HG02943 (cell line): Measurements from ENCODE around the gene ARHGDIB.

Experiments used
- ATAC-seq: cut with Tn5 transposase; IDR thresholded peaks from one replicate; pipeline ENCODE4 v1.9.1; 2021; ENCODE audit warnings: mild to moderate bottlenecking, low read depth, moderate library complexity; ENCODE audit not compliant: unreplicated experiment

Gene ARHGDIB

GRCh38 chr12:14934511-14934910 is 26.9 kb downstream of the ARHGDIB start:
- ATAC-seq: no peak

DNA sequence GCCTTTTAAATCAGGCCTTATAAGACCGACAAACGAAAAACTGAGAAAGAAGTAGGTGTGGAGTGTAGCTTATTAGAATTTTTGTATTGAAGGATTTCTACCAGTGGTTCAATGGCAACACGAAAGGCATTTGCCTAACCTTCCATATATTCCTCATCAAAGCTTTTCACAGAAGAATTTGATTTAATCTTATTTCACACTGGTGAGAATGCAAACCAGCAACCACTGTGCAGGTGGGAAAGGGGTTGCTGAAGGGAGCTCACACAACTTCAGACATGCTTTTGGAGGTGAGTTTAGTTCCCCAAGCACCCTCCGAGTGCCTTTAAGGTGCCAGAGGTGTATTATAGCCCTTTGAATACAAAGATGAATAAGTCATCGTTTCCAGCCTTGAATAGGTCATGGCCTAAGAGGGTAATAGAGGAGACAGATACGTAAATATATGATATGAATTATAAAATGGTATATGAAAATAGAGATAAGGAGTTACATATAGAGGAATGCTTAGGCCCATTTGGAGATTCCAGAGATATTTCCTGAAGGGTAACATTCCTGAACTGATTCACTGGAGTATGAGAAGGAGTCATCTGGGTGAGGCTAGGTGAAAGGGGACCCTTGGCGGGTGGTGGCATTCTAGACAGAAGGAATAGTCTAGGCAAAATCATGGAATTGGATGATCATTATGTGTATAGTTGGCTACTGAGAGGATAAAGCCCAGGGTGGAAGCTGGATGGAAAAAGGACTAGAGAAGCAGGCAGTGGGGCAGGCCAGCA is 29.4 kb downstream of the ARHGDIB start:
- no peak for ATAC-seq

DNA sequence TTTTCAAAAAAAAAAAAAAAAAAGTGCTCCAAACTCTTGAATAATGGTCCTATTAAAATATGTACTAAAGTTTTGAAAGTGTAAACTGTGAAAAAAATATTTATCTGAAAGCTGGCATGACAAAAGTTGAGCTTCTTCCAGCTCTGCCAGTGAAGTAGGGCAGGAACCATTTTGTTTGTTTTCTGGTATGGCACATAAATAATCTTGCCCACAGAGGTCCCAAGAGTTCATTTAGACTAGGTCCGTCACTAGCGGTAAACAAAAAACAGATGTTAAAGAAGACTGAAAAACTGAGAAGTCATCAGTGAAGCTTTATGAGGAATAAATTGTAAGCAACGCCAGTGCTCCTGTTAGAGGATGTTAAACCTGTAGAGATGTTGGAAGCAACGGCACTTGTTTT is 30.0 kb downstream of the ARHGDIB start:
- no peak for ATAC-seq

DNA sequence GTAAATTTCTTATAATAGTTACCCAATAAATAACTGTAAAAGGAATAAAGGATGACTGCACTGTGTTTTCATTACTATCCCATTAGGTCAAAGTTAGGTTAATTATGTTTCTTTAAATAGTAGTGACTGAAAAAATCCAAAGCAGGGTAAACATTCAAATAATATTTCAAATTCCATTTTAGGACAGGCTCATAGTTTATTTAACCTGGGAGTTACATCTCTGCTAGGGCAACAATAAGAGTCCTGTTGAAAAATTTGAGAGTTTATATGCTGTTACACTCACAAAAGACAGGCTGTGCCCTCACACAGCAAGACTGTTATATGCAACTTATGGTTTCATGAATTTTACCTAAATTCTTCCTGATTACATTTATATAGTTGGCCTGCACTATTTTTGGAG is 31.1 kb downstream of the ARHGDIB start:
- ATAC-seq: no peak

DNA sequence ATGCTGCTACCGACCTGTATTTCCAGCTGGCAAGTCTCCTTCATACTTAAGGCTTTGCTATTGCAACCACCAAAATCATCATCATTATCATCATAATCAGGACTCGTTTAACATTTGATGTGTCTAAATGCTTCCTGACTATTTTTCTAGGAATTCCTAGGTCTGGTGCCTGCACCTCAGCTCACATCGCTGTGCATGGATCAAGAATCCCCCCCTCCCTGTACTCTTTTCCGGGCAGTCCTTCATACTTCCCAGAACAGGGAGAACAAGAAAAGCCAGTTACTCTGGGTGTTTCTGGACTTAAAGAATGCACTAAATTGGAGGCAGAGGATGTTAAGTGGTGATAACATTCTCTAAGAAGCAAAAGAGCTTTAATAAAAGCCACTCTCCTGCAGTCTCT is 32.5 kb downstream of the ARHGDIB start:
- ATAC-seq: no peak

DNA sequence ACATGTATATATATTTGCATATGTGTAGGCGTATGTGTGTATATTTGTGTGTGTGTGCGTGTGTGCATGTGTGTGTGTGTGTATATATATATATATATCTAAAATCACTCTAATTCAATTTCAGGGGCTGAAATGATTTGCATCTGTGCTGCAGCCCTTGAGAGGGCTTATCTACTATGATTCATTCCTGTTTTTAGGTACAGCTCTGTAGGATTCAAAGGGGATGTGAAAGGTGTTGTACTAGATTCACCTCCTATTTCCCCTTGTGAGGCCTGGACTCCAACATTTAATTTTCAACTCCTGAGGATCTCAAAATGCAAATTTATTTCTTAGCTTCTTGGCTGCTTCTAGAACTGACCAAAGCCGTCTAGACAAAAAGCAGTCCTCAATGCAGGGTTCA is 34.1 kb downstream of the ARHGDIB start:
- no peak for ATAC-seq

DNA sequence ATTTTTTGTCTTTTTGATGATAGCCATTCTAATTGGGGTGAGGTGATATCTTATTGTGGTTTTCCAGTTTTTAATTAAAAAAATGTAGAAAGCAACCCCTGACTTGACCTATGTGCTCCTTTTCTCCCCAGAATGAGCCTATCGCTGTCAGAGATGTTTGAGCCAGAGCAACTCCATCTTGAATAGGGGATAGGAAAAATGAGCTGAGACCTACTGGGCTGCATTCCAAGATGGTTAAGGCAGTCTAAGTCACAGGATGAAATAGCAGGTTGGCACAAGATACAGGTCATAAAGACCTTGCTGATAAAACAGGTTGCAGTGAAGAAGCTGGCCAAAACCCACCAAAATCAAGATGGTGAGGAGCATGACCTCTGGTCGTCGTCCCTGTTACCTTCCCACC is 36.9 kb downstream of the ARHGDIB start:
- no peak for ATAC-seq

- no peak for ATAC-seq
Observed at GRCh38 chr12:14923944-14924343, 37.5 kb downstream of the ARHGDIB start.

- ATAC-seq: no peak
Observed at GRCh38 chr12:14921218-14921617, 40.2 kb downstream of the ARHGDIB start.

- no peak for ATAC-seq
Observed at GRCh38 chr12:14920475-14921126, 40.8 kb downstream of the ARHGDIB start.

- ATAC-seq: no peak
Observed at GRCh38 chr12:14919455-14919854, 41.9 kb downstream of the ARHGDIB start.

DNA sequence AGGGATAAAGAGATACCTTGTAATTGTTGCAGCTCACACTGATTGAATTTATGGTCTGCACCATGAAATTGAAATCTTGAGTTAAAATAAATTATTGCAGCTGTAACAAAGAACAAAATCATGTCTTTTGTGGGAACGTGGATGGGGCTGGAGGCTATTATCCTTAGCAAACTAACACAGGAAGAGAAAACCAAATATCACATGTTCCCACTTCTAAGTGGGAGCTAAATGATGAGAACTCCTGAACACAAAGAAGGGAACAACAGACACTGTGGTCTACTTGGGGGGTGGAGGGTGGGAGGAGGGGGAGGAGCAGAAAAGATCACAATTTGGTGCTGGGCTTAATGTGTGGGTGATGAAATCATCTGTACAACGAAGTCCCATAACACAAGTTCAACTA is 45.7 kb downstream of the ARHGDIB start:
- ATAC-seq: no peak

GRCh38 chr12:14913381-14913781 is 48.0 kb downstream of the ARHGDIB start:
- ATAC-seq: no peak

DNA sequence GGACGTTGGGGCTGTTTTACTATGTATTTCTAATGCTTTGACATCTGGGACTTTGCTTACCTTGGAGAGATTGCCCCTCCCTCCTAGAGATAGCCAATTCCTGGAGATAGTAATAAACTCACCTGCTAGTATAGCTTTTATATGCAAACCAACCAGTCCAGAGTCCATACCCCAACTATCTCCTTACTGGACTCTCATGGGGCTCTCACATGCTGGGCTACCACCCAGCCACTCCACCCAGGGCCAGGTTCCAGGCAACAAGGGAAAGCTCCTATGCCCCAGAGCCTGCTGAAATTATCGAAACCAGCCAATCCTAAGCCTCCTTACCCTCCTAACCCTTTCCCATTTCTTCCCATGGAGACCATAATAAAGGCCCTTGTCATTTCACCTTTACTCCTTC is 50.3 kb downstream of the ARHGDIB start:
- ATAC-seq: no peak

DNA sequence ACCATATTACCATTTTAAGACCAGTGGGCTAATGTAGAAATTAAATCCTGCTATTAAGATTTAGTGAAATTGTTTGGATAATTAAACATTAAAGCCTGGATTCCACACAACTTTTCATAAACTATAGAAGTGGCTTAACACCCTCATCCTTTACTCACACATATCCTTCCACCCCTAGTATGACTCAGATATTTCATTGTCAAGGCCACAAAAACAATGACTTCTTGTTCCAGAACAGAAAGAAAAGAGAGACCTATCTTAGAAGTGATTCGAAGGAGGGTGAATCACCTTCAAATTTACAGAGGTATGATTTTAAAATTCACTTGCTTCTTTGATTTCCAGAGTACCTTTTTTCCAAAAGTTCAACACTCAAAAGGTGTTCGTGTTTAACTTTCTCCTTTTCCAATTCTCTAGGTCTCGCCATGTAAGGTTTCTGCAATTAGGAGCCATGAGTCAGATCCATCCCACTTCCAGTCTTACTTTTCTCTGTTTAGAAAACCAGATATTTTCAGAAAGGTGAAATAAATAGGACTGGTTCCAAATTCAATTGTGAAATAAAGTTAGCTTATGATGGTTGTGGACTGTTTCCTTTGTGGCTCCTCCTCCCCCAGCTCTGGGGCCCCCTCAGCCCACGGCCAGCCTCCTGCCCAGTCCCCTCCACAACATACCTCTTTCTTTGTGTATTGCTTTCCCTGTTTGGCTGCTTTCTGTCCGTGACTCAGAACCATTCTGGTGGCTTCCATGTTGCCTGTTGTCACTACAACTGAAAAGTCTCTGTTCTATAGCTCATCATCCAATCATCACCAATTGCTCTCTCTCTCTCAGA is 51.1 kb downstream of the ARHGDIB start:
- ATAC-seq: no peak

GRCh38 chr12:14907953-14908352 is 53.4 kb downstream of the ARHGDIB start:
- no peak for ATAC-seq

GRCh38 chr12:14906114-14906513 is 55.3 kb downstream of the ARHGDIB start:
- no peak for ATAC-seq

GRCh38 chr12:14905269-14906004 is 56.0 kb downstream of the ARHGDIB start:
- ATAC-seq: no peak

DNA sequence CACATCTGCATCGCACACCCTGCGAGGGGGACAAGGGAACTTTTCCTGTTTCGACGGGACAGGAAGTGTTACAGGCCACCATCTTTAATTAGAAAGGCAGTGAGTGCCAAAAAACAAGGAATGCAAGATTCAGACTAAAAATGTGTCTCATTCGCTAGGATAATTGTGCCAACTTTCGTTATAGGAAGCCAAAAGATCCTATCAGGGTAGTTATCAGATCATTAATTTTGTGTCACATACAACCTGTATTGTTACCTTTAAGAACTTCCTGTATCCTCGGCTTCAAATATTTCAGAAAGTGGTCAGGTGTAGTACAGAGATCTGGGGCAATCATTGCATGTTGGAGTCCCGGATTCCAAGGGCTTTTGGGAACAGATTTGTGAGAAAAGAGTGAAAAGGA is 56.5 kb downstream of the ARHGDIB start:
- no peak for ATAC-seq

DNA sequence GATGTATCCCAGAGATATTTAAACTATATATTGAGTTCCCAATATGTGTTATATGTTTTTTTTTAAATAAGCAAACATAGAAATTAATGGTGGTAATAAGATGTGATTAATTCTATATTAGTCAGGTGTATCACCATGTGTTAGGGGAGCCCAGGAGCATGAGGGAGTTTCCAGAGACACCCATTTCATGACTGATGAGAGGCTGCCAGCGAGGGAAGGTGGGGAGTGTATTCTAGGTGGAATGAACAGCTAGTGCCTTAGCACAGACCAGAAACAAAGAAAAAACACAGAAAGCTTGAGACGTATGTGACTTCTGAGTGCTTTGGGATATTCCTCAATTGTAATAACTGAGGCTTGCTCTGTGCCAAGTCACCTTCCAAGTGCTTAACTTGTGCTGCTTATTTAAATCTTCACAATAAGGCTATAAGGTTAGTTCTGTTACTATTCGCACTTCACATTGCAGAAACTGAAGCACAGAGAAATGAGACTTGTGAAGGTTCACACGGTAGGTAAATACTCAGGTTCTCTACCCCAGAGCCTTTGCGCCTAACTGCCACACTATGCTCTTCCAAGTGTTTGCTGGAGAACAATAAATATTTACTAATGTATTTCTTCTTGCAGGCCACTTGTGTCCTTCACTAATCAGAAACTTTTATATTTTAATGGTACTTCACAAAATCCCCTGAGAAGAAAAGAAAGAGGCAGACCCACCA is 57.9 kb downstream of the ARHGDIB start:
- ATAC-seq: no peak
